Dermis lymphatic vessel endothelial cell (primary cell): ENCODE measurements around the gene CLCC1. TPM values are rescaled to one million over a fixed set of nuclear protein-coding genes. Genes with fewer than 3 reads are reported as not detected.

Source experiments
- total RNA-seq: library from RNA; depleted of rRNA; stranded (reverse); fragments of >200 nt; gene quantifications from 2 replicates; pipeline ENCODE4 v1.2.1, GENCODE V29; 2014

Gene CLCC1
- 24.1 and 27.6 TPM in 2 replicates for total RNA-seq

GRCh38 chr1:108963052-108963686 is at the start of gene CLCC1:
CLCC1 (minus strand) TSS chr1:108963484; CDS start chr1:108950437, 13,047 bp downstream.

Other genes starting within 250 kb of the CLCC1 start
- gene STXBP3, start 216.8 kb downstream of the CLCC1 start, total RNA-seq, result 55.8 and 78.1 TPM in 2 replicates
- 0.09 and 0.11 TPM in 2 replicates for gene AKNAD1, start 106.4 kb downstream of the CLCC1 start, total RNA-seq
- 7.2 and 7.6 TPM in 2 replicates for gene GPSM2, start 86.5 kb downstream of the CLCC1 start, total RNA-seq
- gene WDR47, start 78.6 kb upstream of the CLCC1 start, total RNA-seq, result 16.7 and 18.2 TPM in 2 replicates
- gene TAF13, start 112.5 kb upstream of the CLCC1 start, total RNA-seq, result 59.9 and 62.2 TPM in 2 replicates
- gene TMEM167B, start 127.3 kb upstream of the CLCC1 start, total RNA-seq, result 22.6 and 26.0 TPM in 2 replicates
- gene ELAPOR1, start 150.6 kb upstream of the CLCC1 start, total RNA-seq, result under 0.01 TPM in 2 replicates